AG04449 (cell line): Measurements from ENCODE around the gene NR2F1.

Source experiments
- CTCF ChIA-PET: fragments of 350-600 bp; formaldehyde crosslinking; extraction: SDS; loops from one replicate; lab custom pipeline; 2021; ENCODE audit warnings: antibody characterized with exemption; lab: Yijun Ruan, JAX
- POLR2A ChIA-PET: fragments of 400-600, 350-600 bp; formaldehyde crosslinking; extraction: SDS; loops from one replicate; lab custom pipeline; 2020; ENCODE audit warnings: antibody characterized with exemption, inconsistent platforms; lab: Yijun Ruan, JAX
- DNase-seq: peaks from one replicate; pipeline ENCODE4 v3.0.0-alpha.2; 2010; ENCODE audit warnings: low read depth, low spot score
- H3K4me3 ChIP-seq: 2 replicates; pipeline ENCODE4 v1.5.1; 2011; ENCODE audit warnings: low read depth, mild to moderate bottlenecking, control low read depth, low read length
- TF ChIP-seq, protein P1 (sequence below): IDR thresholded peaks from one replicate; pipeline ENCODE4 v1.5.1; 2011; ENCODE audit warnings: mild to moderate bottlenecking, moderate library complexity, low read length, control low read depth, inconsistent platforms; ENCODE audit not compliant: insufficient read depth; ENCODE audit errors: missing control alignments

NR2F1 gene

DNA sequence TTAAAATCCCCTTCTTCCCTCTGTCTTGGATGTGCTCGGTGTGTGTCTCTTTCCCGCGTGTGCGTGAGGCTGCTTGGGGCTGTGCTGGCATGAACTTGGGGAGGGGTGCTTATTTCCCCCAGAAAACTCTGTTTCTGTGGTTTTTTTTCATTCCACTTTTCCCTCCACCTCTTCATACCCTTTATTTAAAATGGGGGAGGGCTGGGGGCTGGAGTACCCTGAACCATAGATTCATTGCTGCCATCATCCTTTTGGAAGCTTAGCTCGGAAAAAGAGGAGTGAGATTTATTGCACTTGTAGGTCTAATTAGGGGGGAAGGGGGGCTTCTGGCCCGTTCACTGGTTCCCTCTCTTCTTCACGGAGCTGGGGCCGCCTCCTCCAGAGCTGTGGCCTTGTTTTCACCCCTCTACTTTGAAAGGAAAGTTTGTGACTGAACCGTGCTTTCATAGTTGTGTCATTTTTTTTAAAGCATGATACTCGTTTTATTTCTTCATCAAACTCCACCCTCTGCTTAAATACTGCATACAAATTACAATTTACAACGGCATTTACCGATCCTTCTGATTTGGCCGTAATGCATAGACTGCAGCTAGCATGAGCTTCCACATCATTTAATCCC, 2.9 kb downstream of the NR2F1 start:
- peak overlapping the region; percentile 80 for H3K4me3 ChIP-seq
- DNase-seq: no peak
- TF ChIP-seq, protein P1, sequence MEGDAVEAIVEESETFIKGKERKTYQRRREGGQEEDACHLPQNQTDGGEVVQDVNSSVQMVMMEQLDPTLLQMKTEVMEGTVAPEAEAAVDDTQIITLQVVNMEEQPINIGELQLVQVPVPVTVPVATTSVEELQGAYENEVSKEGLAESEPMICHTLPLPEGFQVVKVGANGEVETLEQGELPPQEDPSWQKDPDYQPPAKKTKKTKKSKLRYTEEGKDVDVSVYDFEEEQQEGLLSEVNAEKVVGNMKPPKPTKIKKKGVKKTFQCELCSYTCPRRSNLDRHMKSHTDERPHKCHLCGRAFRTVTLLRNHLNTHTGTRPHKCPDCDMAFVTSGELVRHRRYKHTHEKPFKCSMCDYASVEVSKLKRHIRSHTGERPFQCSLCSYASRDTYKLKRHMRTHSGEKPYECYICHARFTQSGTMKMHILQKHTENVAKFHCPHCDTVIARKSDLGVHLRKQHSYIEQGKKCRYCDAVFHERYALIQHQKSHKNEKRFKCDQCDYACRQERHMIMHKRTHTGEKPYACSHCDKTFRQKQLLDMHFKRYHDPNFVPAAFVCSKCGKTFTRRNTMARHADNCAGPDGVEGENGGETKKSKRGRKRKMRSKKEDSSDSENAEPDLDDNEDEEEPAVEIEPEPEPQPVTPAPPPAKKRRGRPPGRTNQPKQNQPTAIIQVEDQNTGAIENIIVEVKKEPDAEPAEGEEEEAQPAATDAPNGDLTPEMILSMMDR: no peak
- ChIA-PET POLR2A (no interaction called here), CTCF (interaction anchor here (1.0 to 2.6 kb wide), 2 partner anchors 22 to 215 kb away, joined by 4 to 18 read pairs; no protein-coding TSS in a partner anchor)

DNA sequence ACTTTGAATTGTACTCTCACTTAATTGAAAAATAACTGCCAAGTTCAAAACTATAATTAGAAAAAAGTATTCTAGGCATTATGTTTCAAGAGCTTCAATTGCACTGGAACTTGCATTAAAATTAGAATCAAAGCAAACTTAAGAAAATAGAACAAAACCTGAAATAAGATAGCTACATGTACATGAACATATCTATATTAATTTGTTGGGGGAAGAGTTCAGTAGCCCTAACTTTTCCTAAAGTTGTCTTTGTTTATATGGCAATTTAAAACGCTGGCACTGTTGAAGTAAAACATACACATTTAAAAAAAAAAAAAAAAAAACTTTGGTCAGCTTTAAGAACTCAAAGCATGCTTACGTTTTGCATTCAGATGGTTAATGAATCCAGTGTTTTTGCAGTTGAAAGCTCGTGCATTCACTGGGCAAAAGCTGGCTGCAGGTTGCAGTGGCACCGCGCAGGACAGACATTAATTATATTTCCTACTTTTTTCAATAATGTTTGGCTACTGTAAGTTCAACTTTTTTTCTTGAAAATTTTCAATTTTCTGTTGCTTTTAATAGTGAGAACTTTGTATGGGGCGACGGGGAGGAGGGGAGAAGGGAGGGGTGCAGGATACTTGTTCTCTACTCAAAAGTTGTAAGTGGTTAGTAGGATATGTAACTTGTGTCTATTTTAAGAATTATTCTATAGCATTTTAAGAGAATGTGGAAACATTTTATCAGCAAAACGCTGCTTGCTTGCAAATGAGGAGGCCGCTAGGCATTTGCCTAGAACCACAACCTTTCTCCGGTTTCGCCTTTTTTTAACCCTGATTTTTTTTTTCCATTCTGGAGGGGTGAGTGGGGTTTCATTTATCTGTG, 3.9 kb downstream of the NR2F1 start:
- CTCF ChIA-PET: interaction anchor here (0.6 to 2.6 kb wide), 4 partner anchors 16 to 214 kb away, joined by 3 to 18 read pairs (median 4); no protein-coding TSS in a partner anchor
- no peak for DNase-seq
- TF ChIP-seq, protein P1: no peak
- H3K4me3 ChIP-seq: no peak overlapping the region
- POLR2A ChIA-PET: interaction anchor here (0.6 kb wide), 1 partner anchor 15 kb away, joined by 3 read pairs; no protein-coding TSS in a partner anchor

DNA sequence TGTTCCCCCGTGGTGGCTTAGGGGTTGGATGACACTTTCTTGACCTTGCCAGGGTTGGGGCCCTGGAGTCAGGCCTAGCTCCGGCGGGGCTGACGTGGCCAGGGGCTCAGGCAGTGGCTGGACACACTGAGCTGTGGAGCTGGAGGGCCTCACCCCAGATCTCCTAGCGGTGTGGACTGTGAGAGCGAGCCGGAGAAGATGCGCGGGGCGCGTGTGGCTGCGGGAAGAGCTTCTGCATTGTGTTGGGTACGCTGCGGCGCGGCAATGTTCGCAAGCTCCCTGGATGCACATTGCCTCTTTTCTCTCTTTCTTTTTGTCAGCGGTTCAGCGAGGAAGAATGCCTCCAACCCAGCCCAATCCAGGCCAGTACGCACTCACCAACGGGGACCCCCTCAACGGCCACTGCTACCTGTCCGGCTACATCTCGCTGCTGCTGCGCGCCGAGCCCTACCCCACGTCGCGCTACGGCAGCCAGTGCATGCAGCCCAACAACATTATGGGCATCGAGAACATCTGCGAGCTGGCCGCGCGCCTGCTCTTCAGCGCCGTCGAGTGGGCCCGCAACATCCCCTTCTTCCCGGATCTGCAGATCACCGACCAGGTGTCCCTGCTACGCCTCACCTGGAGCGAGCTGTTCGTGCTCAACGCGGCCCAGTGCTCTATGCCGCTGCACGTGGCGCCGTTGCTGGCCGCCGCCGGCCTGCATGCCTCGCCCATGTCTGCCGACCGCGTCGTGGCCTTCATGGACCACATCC, 4.8 kb downstream of the NR2F1 start:
- H3K4me3 ChIP-seq: 0 out of 2 replicates have a peak overlapping the region, but pooled peaks have one; percentile 8
- TF ChIP-seq, protein P1: no peak
- CTCF ChIA-PET: interaction anchor here (1.1 to 2.6 kb wide), 3 partner anchors 15 to 213 kb away, joined by 3 to 18 read pairs (median 4); no protein-coding TSS in a partner anchor
- POLR2A ChIA-PET: no interaction called here
- no peak for DNase-seq

DNA sequence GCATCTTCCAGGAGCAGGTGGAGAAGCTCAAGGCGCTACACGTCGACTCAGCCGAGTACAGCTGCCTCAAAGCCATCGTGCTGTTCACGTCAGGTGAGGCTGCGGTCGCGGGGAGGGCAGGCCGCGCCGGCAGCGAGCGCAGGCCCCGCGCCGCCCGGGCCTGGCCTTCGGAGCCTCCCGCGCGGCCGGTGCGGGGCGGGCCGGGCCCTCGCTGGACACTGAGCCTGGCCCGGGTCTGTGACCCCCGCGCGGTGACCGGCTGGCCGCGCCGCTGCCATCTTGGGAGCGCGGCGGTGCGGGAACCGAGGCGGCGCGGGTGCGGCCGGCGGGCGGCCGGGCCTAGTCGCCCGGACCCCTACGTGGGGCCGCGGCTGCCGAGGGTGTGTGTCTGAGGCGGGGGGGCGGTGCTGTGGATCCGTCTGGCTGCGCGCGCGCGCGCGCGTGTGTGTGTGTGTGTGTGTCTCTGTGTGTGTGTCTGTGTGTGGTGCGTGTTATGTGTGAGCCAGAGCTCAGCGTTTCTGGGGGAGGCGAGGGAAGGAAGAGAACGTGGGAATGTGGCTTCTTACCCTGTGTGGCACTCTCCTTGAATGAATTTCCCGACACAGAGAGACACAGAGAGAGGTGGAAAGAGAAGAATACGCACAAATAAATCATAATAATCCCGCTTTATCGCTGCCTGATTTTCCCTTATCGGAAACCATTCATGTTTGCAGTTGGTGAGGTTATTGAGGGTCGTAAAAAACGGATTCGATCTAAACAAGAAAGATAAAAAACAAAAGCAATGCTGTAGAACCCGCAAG, 5.5 kb downstream of the NR2F1 start:
- no peak overlapping the region for H3K4me3 ChIP-seq
- ChIA-PET CTCF (interaction anchor here (0.6 to 1.1 kb wide), 2 partner anchors 19 to 890 kb away, joined by 3 read pairs; no protein-coding TSS in a partner anchor), POLR2A (no interaction called here)
- TF ChIP-seq, protein P1: no peak
- no peak for DNase-seq

DNA sequence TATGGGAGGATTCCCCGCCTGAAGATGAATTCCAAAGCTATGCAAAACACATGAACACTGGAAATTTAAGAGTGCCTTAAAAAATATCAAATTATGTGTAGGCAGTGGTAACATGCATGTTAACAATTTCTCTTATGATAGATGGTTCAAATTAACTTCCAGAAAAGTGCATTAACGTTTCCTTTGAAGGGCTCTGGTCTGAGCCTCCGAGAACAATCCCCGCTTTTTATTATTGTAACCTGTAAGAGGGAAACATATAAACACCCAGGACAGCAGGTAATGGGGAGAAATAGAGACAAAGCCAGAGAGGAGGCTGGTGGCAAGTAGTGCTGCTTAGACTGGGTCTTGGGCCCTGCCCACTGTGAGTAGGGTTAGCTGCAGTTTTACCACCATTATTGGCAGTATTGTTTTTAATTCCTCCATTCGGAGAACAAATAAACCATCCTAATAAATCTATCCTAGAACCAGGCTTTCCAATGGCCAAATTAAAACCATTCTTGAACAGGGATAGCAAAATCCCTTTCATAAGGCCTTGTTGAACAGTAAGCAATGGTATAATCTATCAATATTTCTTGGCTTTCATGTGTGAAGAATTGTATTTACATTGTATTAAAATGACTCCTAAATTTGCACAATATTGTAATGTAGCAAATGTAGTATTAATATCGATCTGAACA, 6.3 kb downstream of the NR2F1 start:
- no peak for DNase-seq
- TF ChIP-seq, protein P1: no peak
- H3K4me3 ChIP-seq: no peak overlapping the region
- POLR2A ChIA-PET: no interaction called here
- CTCF ChIA-PET: interaction anchor here (0.6 kb wide), 1 partner anchor 889 kb away, joined by 3 read pairs; no protein-coding TSS in a partner anchor
